Measurements from ENCODE around the gene FBXO47.

The FBXO47 gene

GRCh38 chr17:38899421-38899820, 67.8 kb downstream of the FBXO47 start:
- no peak for DNase-seq

- peak; percentile 54 for DNase-seq
Observed at GRCh38 chr17:38898812-38899348, 68.3 kb downstream of the FBXO47 start.

GRCh38 chr17:38898291-38898679, 68.9 kb downstream of the FBXO47 start:
- DNase-seq, result no peak

DNA sequence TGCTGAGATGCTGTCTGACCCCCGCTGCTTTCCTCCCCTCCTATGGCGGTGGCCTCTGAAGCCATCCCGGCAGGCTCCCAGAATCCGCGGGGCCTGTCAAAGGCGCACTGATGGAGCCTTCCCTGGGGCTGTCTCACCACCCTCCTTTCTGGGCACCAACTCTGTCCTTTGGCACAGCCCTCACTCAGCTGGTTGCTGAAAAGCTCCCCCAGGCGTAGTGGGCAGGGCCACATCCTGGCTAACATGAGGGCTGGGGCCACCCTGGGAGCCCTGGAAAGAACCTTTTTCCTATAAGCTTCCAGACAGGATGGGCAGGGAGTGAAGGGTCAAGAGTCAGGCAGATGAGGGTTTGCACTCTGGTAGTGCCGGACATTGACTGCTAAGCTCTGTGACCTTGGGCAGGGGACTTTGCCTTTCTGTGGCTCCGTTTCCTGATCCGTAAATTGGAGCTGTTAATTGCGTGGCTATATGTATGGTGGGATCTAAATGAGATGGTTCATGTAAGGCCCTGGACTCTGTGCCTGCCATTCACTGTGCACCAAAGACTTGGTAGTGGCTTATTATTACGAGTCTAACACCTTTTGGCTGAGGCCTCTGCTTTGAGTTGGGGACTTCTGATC, 69.4 kb downstream of the FBXO47 start:
- no peak for DNase-seq

- DNase-seq, result no peak
Observed at GRCh38 chr17:38897176-38897575, 70.0 kb downstream of the FBXO47 start.

DNA sequence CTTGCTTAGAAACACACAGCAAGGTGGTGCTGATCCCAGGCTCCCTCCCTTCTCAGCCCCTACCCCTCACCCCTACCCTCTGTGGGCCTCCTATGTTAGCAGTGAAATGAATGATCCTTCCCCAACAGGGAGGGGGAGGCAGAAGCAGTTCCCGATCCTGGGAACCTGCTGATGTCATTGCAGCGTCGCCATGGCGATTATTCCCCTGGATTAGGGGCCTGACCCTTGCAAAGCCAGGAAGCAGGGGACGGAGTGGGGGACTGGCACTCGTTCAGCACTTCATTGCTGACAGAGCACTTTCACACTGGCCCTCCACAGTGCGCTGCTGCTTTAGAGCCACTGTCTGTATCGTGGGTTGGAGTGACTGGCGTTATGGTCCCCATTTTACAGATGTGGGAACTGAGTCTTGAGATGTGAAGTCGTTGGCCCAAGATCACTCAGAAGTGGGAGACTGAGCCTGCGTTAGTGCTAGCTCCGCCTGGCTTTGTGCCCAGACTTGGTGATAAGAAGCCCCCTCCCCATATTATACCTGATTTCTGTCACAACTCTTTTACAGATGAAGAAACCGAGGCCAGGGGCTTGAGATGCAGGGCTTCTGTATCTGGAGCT, 70.8 kb downstream of the FBXO47 start:
- DNase-seq, result no peak

GRCh38 chr17:38894276-38894675, 72.9 kb downstream of the FBXO47 start:
- no peak for DNase-seq

DNA sequence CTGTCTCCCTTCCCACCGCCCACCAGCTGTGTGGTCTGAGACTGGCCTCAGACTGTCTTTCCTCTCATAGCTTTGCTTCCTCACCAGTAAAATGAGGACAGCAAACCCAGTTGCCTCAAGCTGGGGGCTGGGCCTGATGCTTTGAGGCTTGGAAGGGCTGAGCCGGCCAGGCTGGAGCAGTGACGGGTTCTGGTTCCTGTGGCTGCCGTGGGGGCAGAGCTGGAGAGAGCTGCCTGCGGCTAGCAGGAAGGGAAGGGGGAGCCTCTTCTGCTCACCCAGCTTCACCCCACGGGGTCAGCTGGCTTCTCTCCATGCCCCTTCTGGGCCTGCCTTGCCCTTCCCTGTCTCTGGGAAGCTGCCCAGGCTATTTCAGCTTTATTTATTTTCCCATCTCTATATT, 73.6 kb downstream of the FBXO47 start:
- DNase-seq, result no peak

GRCh38 chr17:38893113-38893512, 74.1 kb downstream of the FBXO47 start:
- no peak for DNase-seq

GRCh38 chr17:38892620-38893019, 74.6 kb downstream of the FBXO47 start:
- DNase-seq, result no peak

GRCh38 chr17:38892083-38892482, 75.1 kb downstream of the FBXO47 start:
- DNase-seq, result no peak

- no peak for DNase-seq
Observed at GRCh38 chr17:38891441-38891840, 75.8 kb downstream of the FBXO47 start.

DNA sequence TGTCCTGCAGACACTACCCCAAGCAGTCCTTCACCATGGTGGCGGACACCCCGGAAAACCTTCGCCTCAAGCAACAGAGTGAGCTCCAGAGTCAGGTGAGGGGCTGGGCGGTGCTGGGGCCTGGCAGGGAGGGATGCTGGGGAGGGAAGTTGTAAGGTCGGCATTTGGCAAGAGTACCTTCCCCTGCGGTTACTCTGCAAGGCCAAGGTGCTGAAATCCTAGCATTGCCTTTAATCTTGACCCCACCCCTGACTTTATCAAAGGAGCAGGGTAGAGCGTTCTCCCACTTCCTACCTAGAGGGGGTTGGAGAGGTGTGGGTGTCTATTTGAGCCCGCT, 76.8 kb downstream of the FBXO47 start:
- DNase-seq, result no peak

DNA sequence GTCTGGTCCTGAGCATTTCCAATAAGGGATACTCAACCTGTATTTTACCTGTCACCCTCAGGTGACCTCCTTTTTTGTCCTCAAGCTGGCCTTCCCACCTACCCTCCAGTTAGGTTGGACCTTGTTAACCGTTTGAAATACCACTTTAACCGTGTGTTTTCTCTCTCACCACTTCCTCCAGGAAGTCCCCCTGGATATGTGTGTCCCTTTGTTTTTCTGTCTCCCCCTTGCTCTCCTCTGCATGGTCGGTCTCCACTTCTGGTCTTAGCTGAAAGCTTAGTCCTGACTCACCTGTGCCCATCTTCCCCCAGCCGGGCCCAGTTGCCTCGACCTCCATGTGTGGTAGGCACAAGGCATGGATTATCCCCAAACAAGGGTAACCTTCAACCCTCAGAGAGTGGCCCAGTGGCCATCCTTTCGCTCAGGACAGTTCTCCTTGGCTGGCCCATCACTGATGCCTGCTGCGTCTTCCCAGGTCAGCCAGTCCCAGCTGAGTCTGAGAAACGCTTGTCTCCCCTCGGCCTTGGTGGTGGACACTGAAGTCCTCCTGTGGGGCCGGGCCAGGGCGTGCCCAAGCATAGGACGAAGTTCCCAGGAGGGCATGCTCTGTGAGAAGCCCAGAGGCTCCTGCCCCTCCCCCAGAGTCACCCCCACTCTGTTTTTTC, 77.3 kb downstream of the FBXO47 start:
- no peak for DNase-seq

DNA sequence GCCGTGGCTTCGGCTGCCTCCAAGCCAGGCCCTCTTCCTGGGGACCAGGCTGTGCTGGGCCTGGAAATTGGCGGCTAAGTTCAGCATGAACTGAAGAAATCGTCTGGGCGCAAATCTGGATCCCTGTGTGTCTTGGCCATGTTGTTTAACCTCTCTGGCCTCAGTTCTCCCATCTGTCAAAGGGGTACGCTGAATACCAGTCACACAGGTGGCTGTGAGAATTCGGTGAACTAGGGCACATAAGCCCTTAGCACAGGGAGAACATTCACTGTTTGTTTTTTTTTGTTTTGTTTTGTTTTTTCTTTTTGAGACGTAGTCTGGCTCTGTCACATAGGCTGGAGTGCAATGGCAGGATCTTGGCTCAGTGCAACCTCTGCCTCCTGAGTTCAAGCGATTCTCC, 78.4 kb downstream of the FBXO47 start:
- DNase-seq, result no peak

GRCh38 chr17:38886643-38887010, 80.6 kb downstream of the FBXO47 start:
- DNase-seq, result no peak
